NCI-H2029 treated with DMSO at 0.1 percent for 48 hours (cell line): ENCODE results near the gene ACCSL.

Experiments
- DNase-seq: peaks from one replicate; lab custom pipeline; 2025; lab: John Stamatoyannopoulos, UW

Gene ACCSL

GRCh38 chr11:44097821-44098220, 50.0 kb downstream of the ACCSL start:
- no peak for DNase-seq

GRCh38 chr11:44101098-44101497, 53.3 kb downstream of the ACCSL start:
- no peak for DNase-seq

- no peak for DNase-seq
Measured at GRCh38 chr11:44104481-44105294, 56.9 kb downstream of the ACCSL start.

GRCh38 chr11:44108260-44108659, 60.5 kb downstream of the ACCSL start:
- no peak for DNase-seq
